ENCODE data around the gene PHLDA3.

The PHLDA3 gene

GRCh38 chr1:201461645-201462441, 7.1 kb downstream of the PHLDA3 start:
- DNase-seq (ENCODE audit: low read depth, low spot score), result peak; percentile 98

- peak; percentile 95 for DNase-seq (ENCODE audit: low read depth, low spot score)
Measured at GRCh38 chr1:201460814-201461644, 8.0 kb downstream of the PHLDA3 start.

- DNase-seq (ENCODE audit: low read depth, low spot score), result no peak
Measured at GRCh38 chr1:201459775-201460174, 9.2 kb downstream of the PHLDA3 start.

DNA sequence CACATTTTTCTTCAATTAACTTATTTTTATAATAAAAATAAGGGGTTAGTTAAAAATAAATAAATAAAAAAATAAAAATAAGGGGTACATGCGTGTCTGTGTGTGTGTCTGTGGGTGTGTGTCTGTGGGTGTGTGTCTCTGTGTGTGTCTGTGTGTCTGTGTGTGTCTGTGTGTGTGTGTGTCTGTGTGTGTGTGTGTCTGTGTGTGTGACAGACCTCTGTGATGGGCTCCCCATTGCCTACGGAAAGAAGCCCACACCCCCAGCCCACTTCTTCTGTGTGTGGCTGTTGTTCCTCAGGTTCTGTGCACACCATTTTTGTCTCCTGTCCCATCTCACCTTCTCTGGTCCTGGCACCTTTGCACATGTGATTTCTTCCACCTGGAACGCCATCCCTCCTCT, 9.9 kb downstream of the PHLDA3 start:
- no peak for DNase-seq (ENCODE audit: low read depth, low spot score)

- no peak for DNase-seq (ENCODE audit: low read depth, low spot score)
Measured at GRCh38 chr1:201457508-201457960, 11.5 kb downstream of the PHLDA3 start.

GRCh38 chr1:201456499-201457309, 12.3 kb downstream of the PHLDA3 start:
- DNase-seq (ENCODE audit: low read depth, low spot score), result peak; percentile 95

GRCh38 chr1:201455098-201455497, 13.9 kb downstream of the PHLDA3 start:
- DNase-seq (ENCODE audit: low read depth, low spot score), result no peak

DNA sequence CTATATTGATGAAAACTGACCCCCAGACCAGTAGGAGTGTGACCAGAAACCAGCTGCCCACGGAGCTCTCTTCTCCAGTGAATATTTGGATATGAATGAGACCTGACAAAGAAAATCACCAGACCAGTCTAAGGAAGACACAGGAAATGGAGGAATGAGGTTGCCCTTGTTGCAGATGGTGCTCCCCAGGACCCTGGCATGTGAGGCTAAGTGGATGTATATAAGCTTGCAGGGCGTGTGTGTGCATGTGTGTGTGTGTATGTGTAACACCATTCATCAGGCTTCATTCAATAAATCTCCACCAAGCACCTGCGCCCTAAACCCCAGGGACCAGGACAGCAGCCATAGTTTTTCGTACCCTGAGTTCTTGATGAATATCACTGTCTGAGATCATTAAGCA, 14.4 kb downstream of the PHLDA3 start:
- DNase-seq (ENCODE audit: low read depth, low spot score), result no peak

DNA sequence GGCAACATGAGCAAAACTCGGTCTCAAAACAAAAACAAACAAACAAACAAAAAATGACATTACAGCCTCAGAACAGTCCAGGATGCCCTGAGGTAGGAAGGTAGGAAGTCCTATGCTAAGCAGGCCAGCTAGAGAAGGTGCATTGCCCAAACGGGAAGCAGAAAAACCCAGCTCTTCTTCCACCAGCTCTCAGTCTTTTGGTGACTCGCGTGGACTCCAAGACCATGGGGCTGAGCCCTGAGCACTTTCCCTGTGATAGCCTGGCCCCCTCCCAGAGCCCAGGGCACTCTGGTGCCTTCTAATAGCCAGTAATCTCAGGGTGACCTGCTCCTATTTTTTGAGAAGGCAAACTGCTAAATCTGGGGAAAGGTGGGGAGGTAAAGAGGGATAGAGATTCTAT, 16.1 kb downstream of the PHLDA3 start:
- no peak for DNase-seq (ENCODE audit: low read depth, low spot score)

GRCh38 chr1:201450721-201451291, 18.2 kb downstream of the PHLDA3 start:
- peak; percentile 87 for DNase-seq (ENCODE audit: low read depth, low spot score)

- no peak for DNase-seq (ENCODE audit: low read depth, low spot score)
Measured at GRCh38 chr1:201448990-201449389, 20.0 kb downstream of the PHLDA3 start.

DNA sequence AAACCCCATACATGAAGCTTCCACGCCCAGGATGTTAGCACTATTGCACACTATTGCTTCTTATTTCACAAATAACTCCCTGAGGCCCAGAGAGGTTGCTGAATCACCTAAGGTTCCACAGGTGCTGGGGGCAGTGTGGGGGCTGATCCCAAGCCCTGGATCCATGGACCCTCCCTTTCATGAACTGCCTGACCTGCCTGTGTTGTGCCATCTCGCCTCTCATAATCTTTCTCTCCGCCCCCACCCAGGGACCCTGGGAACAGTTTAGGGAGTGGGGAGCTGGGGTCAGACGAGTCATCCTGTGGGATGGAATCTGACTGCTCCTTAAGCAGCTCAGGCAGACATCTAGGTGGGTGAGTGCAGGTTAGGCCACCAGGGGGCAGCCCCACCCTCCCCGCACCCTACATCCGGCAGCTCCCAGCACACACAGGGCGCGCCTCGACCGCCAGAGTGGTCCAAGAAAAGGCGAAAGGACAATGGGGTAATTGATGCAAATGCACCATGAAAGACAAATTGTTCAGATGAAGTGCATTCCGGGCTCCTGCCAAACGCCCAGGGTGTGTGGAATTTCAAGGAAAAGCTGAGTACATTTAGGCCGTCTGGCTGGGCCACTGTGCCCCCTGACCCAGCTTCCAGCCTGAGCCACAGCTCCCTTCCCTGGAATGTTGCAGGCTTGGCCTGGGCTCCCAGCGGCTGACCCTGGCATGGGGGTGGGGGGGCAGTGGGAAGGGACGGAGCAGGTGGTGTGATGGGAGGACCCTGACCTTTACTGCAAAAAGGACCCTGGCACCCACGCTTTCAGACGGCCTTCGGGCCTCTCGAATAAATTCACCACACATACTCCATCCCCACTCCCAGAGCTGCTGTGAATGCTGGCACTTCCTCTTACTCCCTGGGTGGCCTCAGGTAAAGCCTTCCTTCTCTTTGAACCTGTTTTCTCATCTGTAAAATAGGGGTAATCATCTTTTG, 20.8 kb downstream of the PHLDA3 start:
- DNase-seq (ENCODE audit: low read depth, low spot score), result peak; percentile 95

- no peak for DNase-seq (ENCODE audit: low read depth, low spot score)
Measured at GRCh38 chr1:201445310-201445709, 23.7 kb downstream of the PHLDA3 start.

DNA sequence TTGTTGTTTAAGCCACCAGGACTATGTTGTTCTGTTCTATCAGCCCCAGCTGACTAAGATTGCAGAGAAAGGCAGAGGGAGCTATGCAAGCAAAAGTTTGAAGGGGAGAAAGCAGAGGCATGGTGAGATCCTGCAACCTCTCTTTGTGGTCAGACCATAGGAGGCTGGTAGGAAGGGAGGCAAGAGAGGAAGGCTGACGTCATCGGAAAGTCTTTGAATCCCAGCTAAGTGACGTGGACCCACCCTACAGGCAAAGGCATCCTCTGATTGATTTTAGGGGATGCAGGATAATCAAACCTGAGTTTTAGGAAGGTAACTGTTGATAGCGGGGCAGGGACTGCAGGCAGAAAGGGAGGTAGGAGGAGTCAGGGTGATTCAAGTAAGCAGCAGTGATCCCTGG, 24.2 kb downstream of the PHLDA3 start:
- DNase-seq (ENCODE audit: low read depth, low spot score), result no peak

DNA sequence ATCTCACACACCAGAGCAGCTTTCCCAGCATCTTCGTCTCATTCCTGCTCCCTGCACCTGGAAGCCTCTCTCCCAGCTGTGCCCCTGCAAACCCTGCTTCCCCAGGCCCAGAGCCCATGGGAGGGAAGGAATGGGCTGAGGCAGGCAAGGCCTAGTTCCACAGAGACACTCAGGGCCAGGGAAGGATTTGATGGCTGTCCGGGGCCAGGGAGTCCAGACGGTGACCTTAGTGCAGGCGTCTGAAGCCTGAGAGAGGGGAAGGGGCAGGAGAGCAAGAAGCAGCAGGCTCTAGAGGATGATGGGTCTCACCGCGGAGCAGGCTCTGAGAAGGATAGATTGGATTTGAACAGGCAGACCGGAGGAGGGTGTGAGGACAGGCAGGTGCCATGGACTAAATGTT, 25.2 kb downstream of the PHLDA3 start:
- no peak for DNase-seq (ENCODE audit: low read depth, low spot score)

DNA sequence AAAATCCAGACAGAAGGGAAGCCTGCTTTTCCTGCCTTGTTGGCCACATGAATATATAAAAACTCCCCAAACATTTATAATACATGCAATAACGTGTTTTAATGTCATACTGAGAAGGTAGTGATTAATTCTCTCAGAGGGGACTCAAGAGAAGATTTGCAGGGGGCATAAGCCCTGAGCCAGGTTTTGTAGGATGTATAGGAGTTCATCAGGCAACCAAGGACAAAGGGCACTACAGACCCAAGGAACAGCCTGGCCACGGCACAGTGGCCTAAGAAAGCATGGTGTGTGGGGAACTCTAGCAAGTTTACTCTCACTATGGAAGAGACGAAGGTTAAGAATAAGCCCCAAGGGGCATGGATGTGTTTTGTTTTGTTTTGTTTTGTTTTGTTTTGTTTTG, 32.0 kb downstream of the PHLDA3 start:
- DNase-seq (ENCODE audit: low read depth, low spot score), result no peak

- no peak for DNase-seq (ENCODE audit: low read depth, low spot score)
Measured at GRCh38 chr1:201436393-201436792, 32.6 kb downstream of the PHLDA3 start.

DNA sequence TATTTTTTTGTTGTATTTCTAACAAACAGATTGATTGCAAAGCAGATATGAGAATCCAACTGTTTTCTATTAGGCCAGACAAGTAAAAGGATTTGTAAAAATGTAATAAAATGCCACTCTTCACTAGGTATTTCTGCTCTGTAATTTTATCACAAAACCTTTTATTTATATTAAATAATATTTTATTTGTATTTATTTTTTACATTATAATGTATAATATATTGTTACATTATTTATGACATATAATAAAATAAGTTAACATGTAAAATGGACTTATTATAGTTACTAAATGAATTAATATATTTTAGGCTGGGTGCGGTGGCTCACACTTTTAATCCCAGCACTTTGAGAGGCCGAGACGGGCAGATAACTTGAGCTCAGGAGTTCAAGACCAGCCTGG, 34.7 kb downstream of the PHLDA3 start:
- DNase-seq (ENCODE audit: low read depth, low spot score), result no peak

GRCh38 chr1:201433609-201434008, 35.4 kb downstream of the PHLDA3 start:
- no peak for DNase-seq (ENCODE audit: low read depth, low spot score)

DNA sequence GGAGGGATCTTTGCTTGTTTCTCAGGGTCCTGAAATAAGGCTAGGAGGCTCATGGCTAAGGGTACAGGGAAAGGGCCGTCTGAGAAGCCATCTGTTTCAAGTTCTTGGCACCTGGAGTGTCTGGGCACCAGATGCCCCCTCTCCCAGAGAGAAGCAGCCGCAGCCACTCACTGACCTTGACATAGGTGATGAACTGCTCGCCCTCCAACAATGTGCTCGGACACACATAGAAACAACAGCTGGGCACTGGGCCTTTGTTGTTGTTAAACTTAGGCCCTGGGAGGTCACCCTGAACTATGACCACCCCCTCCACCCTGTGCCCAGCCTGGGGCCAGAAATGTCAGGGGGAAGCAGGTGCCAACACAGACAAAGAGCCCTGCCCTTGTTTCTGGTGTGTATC, 38.2 kb downstream of the PHLDA3 start:
- no peak for DNase-seq (ENCODE audit: low read depth, low spot score)
